Karpas-422 (cell line): Measurements from ENCODE around the gene NANP. TPM values are rescaled to one million over a fixed set of nuclear protein-coding genes. Genes with fewer than 3 reads are reported as not detected.

Experiments
- DNase-seq: peaks from one replicate; pipeline ENCODE4 v3.0.0-alpha.2; 2015
- H2AFZ ChIP-seq: fragments of 200-600 bp; sonication (generic); 2 replicates; pipeline ENCODE4 v1.6.1; 2014; ENCODE audit warnings: antibody characterized with exemption, low read length, mixed read lengths
- H3K27ac ChIP-seq: fragments of 200-600 bp; sonication (generic); 2 replicates; pipeline ENCODE4 v1.5.1; 2014; ENCODE audit warnings: mild to moderate bottlenecking, low read length, moderate library complexity
- H3K27me3 ChIP-seq: fragments of 200-600 bp; sonication (generic); 2 replicates; pipeline ENCODE4 v1.6.1; 2014; ENCODE audit warnings: low read length, mixed read lengths
- H3K36me3 ChIP-seq: fragments of 200-600 bp; sonication (generic); 2 replicates; pipeline ENCODE4 v1.6.1; 2014; ENCODE audit warnings: low read length, mixed read lengths; ENCODE audit not compliant: insufficient read depth
- H3K4me1 ChIP-seq: fragments of 200-600 bp; sonication (generic); 2 replicates; pipeline ENCODE4 v1.6.1; 2014; ENCODE audit warnings: mild to moderate bottlenecking, low read length, mixed read lengths
- H3K4me2 ChIP-seq: fragments of 200-600 bp; sonication (generic); 2 replicates; pipeline ENCODE4 v1.6.1; 2014; ENCODE audit warnings: low read length, low read depth, mild to moderate bottlenecking; ENCODE audit not compliant: poor library complexity, severe bottlenecking
- H3K4me3 ChIP-seq: fragments of 200-600 bp; sonication (generic); 2 replicates; pipeline ENCODE4 v1.5.1; 2014; ENCODE audit warnings: mild to moderate bottlenecking, antibody characterized with exemption, low read length, mixed read lengths
- H3K79me2 ChIP-seq: fragments of 200-600 bp; sonication (generic); 2 replicates; pipeline ENCODE4 v1.6.1; 2014; ENCODE audit warnings: mild to moderate bottlenecking, low read length, mixed read lengths
- H3K9ac ChIP-seq: fragments of 200-600 bp; sonication (generic); 2 replicates; pipeline ENCODE4 v1.6.0; 2014; ENCODE audit warnings: low read length
- H3K9me2 ChIP-seq: fragments of 200-600 bp; sonication (generic), shearing (Covaris generic); replicated peaks from 2 replicates; pipeline ENCODE4 v1.6.0; 2014; ENCODE audit warnings: mild to moderate bottlenecking, low read length, moderate library complexity; ENCODE audit not compliant: insufficient read depth
- H3K9me3 ChIP-seq: fragments of 300-700, 200-600 bp; sonication (generic); 2 replicates; pipeline ENCODE4 v1.6.1; 2014; ENCODE audit warnings: low read length, mixed read lengths
- H4K20me1 ChIP-seq: fragments of 200-600 bp; sonication (generic); 2 replicates; pipeline ENCODE4 v1.6.1; 2014; ENCODE audit warnings: mild to moderate bottlenecking, antibody characterized with exemption, low read length, low read depth; ENCODE audit not compliant: insufficient read depth
- total RNA-seq: library from RNA; depleted of rRNA; stranded (reverse); fragments of >200 nt; shearing (Covaris generic); gene quantifications from 2 replicates; pipeline ENCODE4 v1.2.3, GENCODE V29; 2014; ENCODE audit warnings: low replicate concordance

NANP gene
- total RNA-seq, 1 experiment from 2014 or later = 5.1 TPM

DNA sequence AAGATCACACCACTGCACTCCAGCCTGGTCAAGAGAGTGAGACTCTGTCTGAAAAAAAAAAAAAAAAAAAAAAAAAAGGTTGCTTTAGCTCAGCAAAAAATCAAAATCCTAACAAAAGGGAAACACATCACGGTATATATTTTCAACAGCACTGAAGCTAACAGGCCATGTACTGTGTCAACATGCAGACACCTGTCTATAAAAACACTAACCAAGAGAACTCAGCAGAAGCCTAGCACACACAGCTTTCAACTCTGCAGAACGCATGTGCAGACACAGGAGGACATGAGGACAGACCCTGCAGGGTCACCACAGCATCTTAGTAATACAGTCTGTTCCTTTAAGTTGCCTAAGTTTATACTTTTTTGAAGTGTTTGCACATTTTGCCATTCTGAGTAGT lies 52.0 kb downstream of the NANP start:
- H3K36me3 ChIP-seq = no peaks in the 10 kb centered on the region
- 0 out of 2 replicates have a peak, but pooled peaks cover 6% of the 10 kb centered on the region for H4K20me1 ChIP-seq
- H3K9me3 ChIP-seq = no peaks in the 10 kb centered on the region
- H3K27ac ChIP-seq = no peak overlapping the region
- H3K9ac ChIP-seq = no peak overlapping the region
- H3K4me2 ChIP-seq = no peak overlapping the region
- H2AFZ ChIP-seq = no peak overlapping the region
- no peaks in the 10 kb centered on the region for H3K4me1 ChIP-seq
- no peak for DNase-seq
- no peaks in the 10 kb centered on the region for H3K27me3 ChIP-seq
- no peaks in the 10 kb centered on the region for H3K79me2 ChIP-seq
- no peak overlapping the region for H3K4me3 ChIP-seq
- no peaks in the 10 kb centered on the region for H3K9me2 ChIP-seq

DNA sequence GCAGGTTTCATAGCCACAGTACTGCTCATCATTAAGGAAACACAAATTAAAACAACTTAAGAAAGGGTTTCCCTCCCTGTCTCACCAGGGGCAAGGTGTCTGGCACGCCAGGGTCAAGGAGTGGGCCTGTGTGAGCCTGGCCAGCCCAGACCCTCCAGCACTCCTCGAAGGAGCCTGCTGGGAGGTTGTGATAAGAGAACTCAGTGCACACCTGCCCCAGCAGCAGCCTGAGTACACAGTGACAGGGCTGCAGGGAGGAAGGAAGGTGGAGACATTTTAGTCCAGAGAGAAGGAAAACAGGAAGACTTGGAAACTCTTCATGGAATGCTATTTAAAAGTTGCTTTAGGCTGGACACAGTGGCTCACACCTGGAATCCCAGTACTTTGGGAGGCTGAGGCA lies 52.6 kb downstream of the NANP start:
- 0 out of 2 replicates have a peak, but pooled peaks cover 6% of the 10 kb centered on the region for H4K20me1 ChIP-seq
- no peaks in the 10 kb centered on the region for H3K9me3 ChIP-seq
- no peak overlapping the region for H3K4me3 ChIP-seq
- H3K9ac ChIP-seq = no peak overlapping the region
- H3K27ac ChIP-seq = no peak overlapping the region
- no peaks in the 10 kb centered on the region for H3K36me3 ChIP-seq
- no peaks in the 10 kb centered on the region for H3K27me3 ChIP-seq
- no peak overlapping the region for H3K4me2 ChIP-seq
- no peaks in the 10 kb centered on the region for H3K9me2 ChIP-seq
- no peaks in the 10 kb centered on the region for H3K79me2 ChIP-seq
- no peaks in the 10 kb centered on the region for H3K4me1 ChIP-seq
- no peak overlapping the region for H2AFZ ChIP-seq
- DNase-seq = no peak

DNA sequence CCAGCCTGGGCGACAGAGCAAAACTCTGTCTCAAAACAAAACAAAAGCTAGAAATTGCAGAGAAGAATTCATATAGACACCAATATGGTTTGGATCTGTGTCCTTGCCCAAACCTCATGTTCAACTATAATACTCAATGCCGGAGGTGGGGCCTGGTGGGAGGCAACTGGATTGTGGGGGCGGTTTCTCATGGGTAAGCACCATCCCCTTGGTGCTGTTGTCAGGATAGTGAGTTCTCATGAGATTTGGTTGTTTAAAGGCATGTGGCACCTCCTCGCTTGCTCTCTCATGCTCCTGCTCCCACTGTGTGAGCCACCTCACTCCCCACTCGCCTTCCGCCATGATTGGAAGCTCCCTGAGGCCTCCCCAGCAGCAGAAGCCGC lies 53.7 kb downstream of the NANP start:
- Histone ChIP-seq H3K36me3 (no peaks in the 10 kb centered on the region), H3K4me2 (no peak overlapping the region), H3K9me3 (no peaks in the 10 kb centered on the region), H3K9me2 (no peaks in the 10 kb centered on the region), H3K4me1 (no peaks in the 10 kb centered on the region), H3K27ac (no peak overlapping the region), H3K79me2 (no peaks in the 10 kb centered on the region), H4K20me1 (no peaks in the 10 kb centered on the region), H3K9ac (no peak overlapping the region), H3K27me3 (no peaks in the 10 kb centered on the region), H3K4me3 (no peak overlapping the region), H2AFZ (no peak overlapping the region)
- DNase-seq = no peak

DNA sequence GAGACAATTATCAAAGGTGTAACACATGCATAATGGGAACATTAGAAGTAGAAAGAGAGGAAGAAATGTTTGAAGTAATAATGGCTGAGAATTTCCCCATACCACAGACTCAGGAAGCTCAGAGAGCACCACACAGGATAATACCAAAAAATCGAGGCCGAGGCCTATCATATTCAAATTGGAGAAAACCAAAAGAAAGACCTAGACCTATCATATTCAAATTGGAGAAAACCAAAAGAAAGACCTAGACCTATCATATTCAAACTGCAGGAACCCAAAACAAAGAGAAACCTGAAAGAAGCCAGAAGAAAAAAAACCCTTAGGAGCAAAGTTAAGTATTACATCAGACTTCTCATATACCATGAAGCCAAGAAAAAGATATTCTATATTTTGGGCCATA lies 56.5 kb downstream of the NANP start:
- Histone ChIP-seq H3K79me2 (no peaks in the 10 kb centered on the region), H3K9me2 (no peaks in the 10 kb centered on the region), H3K4me2 (no peak overlapping the region), H3K4me3 (no peak overlapping the region), H3K27ac (no peak overlapping the region), H3K27me3 (no peaks in the 10 kb centered on the region), H3K36me3 (no peaks in the 10 kb centered on the region), H3K9me3 (no peaks in the 10 kb centered on the region), H2AFZ (no peak overlapping the region), H4K20me1 (no peaks in the 10 kb centered on the region), H3K4me1 (no peaks in the 10 kb centered on the region), H3K9ac (no peak overlapping the region)
- DNase-seq = no peak

DNA sequence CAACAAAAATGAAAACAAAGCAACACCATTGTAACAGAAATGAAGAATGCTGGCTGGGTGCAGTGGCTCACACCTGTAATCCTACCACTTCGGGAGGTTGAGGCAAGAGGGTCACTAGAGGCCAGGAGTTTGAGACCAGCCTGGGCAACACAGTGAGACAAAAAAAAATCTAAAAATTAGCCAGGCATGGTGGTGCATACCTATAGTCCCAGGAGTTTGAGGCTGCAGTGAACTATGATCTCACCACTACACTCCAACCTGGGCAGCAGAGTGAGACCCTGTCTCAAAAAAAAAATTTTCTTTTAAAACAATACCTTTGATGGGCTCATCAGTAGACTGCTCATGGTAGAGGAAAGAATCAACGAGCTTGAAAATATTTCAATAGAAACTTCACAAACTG lies 57.0 kb downstream of the NANP start:
- Histone ChIP-seq H3K27me3 (no peaks in the 10 kb centered on the region), H3K9me2 (no peaks in the 10 kb centered on the region), H2AFZ (no peak overlapping the region), H3K36me3 (no peaks in the 10 kb centered on the region), H3K9me3 (no peaks in the 10 kb centered on the region), H3K4me3 (no peak overlapping the region), H3K27ac (no peak overlapping the region), H3K4me1 (no peaks in the 10 kb centered on the region), H3K9ac (no peak overlapping the region), H4K20me1 (no peaks in the 10 kb centered on the region), H3K79me2 (no peaks in the 10 kb centered on the region), H3K4me2 (no peak overlapping the region)
- no peak for DNase-seq

DNA sequence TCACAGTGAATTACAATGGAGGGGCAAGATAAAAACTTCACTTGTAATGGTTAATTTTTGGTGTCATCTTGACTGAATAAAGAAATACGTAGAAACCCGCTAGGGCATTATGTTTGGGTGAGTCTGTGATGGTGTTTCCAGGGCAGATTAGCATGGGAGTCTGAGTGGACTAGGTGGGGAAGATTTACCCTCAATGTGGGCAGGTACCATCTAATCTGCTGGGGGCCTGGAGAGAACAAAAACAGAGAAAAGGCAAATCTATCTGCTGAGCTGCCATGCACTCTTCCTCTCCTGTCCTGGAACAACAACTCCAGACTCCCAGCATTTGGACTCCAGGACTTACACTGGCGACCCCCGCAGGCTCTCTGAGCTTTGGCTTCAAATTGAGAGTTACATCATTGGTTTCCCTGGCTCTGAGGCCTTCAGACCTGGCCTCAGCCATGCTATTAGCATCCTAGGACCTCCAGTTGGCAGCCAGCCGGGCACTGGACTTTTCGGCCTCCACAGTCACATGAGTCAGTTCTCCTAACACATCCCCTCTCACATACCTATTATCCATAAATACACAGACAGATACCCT lies 58.1 kb downstream of the NANP start:
- Histone ChIP-seq H3K4me1 (no peaks in the 10 kb centered on the region), H4K20me1 (no peaks in the 10 kb centered on the region), H2AFZ (no peak overlapping the region), H3K4me2 (no peak overlapping the region), H3K27ac (no peak overlapping the region), H3K27me3 (no peaks in the 10 kb centered on the region), H3K4me3 (no peak overlapping the region), H3K9me2 (no peaks in the 10 kb centered on the region), H3K36me3 (no peaks in the 10 kb centered on the region), H3K79me2 (no peaks in the 10 kb centered on the region), H3K9ac (no peak overlapping the region), H3K9me3 (no peaks in the 10 kb centered on the region)
- no peak for DNase-seq

DNA sequence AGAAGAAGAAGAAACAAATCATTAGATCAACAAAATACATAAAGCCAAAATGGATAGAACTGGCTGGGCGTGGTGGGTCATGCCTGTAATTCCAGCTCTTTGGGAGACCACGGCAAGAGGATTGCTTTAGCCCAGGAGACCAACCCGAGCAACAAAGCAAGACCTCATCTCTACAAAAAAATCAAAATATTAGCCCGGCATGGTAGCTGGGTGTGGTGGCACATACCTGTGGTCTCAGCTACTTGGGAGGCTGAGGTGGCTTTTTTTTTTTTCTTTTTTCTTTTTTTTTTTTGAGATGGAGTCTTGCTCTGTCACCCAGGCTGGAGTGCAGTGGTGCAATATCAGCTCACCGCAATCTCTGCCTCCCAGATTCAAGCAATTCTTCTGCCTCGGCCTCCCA lies 59.9 kb downstream of the NANP start:
- no peak overlapping the region for H3K27ac ChIP-seq
- no peak overlapping the region for H3K9ac ChIP-seq
- no peaks in the 10 kb centered on the region for H3K9me3 ChIP-seq
- H3K4me3 ChIP-seq = no peak overlapping the region
- H3K27me3 ChIP-seq = no peaks in the 10 kb centered on the region
- no peak overlapping the region for H2AFZ ChIP-seq
- no peaks in the 10 kb centered on the region for H4K20me1 ChIP-seq
- no peaks in the 10 kb centered on the region for H3K79me2 ChIP-seq
- no peak overlapping the region for H3K4me2 ChIP-seq
- DNase-seq = no peak
- H3K9me2 ChIP-seq = no peaks in the 10 kb centered on the region
- H3K36me3 ChIP-seq = no peaks in the 10 kb centered on the region
- no peaks in the 10 kb centered on the region for H3K4me1 ChIP-seq

DNA sequence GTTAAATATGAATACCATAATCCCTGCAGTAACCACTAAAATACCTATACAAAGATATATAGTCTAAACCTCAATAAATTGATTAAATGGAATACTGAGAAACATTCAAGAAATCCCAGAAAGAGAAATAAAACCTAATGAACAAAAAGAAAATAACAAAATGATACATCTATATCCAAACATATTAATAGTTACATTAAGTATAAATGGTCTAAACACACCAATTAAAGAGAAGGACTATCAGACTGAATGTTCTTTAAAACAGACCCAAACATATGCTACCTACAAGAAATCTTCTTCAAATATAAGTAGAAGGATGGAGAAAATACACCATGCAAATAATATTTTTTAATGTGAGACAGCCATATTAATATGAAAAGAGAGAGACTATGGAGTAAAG lies 60.5 kb downstream of the NANP start:
- no peaks in the 10 kb centered on the region for H3K9me3 ChIP-seq
- no peaks in the 10 kb centered on the region for H3K79me2 ChIP-seq
- H3K4me1 ChIP-seq = no peaks in the 10 kb centered on the region
- no peaks in the 10 kb centered on the region for H3K9me2 ChIP-seq
- no peak overlapping the region for H3K4me3 ChIP-seq
- H3K36me3 ChIP-seq = no peaks in the 10 kb centered on the region
- no peak for DNase-seq
- H3K27me3 ChIP-seq = no peaks in the 10 kb centered on the region
- no peak overlapping the region for H3K9ac ChIP-seq
- H2AFZ ChIP-seq = no peak overlapping the region
- no peaks in the 10 kb centered on the region for H4K20me1 ChIP-seq
- no peak overlapping the region for H3K27ac ChIP-seq
- no peak overlapping the region for H3K4me2 ChIP-seq
